ENCODE results near the gene DCBLD2.

The DCBLD2 gene

DNA sequence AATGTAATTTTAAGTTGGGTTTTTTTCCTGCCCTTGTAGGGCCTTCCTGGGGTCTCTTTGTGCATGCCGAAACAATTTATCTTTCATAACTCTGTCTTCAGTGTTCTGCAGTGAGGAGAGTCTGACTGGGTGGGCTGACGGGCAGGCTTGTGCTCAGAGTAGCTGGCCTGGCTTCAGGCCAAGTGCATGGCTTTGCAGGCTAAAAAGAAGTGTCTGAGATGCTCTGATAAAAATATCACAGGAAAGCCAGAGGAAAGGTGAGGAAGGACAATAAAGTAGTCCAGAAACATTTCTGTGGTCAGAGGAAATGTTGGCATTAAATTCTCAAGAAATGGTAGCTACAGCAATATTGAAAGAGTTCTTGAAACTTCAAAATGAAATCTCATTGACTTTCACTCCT is 112.8 kb downstream of the DCBLD2 start:
- DNase-seq = no peak

DNA sequence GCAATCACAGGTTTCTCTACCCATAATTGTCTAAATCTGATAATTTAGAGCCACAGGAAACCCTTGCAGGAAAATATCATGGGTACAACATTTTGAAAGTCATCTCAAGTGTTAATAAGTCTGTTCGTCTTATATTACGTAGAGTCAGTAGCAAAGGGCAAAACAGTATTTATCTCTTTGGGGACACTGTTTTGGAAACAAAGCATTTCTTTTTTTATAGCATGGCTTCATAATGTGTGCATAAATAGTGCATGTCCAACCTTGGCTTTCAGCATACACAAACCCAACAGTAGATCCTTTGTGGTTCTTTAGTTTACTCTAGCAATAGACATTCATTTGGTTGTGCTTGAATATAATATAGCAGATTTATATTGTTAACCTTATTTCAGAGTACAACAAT is 114.3 kb downstream of the DCBLD2 start:
- DNase-seq = no peak

DNA sequence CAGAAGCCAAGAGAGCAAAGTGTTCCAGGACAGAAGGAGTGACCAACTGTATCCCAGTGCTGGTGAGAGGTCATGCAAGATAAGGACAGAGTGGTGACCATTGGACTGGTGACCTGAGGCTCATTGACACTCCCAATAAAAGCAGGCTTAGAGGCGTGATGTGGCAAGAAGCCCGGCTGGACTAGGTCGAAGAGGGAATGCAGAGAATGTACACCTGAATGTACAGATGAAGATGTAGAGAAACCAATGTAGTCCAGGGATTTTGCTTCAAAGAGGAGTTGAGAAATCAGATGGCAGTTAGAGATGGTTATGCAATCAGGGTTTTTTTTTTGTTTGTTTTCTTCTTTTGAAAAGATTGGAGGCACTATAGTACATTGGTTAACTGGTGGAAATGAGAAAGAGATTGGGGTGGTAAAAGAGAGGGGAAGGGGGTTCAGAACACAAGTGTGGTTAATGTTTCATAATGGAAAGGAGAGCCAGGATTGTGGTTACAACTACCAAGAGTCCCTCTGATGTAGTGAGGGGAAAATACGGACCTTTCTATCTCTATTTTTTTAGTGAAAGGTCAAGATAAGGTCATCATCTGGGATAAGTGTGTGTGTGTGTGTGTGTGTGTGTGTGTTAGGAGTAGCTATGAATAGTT is 115.0 kb downstream of the DCBLD2 start:
- DNase-seq = no peak

DNA sequence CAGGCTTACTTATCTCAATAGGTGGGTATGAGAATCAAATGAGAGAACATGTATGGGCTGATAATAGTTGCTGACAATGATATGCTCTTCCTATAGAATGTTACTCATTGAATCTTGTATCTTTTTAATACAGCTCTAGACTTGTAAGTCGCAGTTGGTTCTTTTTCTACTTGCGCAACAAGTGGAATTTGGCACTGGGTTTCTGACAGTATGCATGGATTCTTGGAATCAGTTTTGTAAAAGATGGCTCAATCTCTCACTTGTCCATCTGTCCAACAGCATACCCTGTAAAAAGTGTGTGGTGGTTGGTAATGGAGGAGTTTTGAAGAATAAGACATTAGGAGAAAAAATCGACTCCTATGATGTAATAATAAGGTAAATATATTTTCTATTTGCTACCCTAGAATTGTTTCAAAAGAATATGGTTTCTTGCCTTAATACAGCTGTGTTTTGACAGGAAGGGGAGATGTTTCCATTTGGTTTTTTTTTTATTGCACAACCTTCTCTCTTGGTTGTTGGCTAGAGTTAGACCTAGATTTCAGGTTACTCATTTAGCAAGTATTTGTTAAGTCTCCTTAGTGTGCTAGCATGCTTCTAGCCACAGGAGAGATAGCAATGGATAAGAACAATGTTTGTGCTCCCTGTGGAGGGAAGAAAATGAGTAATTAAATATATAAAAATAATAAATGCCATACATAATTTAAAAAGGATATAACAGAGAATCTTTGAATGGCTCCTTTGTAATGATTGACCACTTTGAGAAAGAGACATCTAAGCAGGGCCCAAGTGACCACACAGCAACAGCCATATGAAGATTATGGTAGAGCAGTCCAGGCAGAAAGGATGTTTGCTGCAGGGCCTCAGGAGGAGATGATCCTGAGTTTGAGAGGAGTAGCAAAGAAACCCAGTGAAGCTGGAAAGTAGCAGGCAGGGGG is 116.6 kb downstream of the DCBLD2 start:
- no peak for DNase-seq

DNA sequence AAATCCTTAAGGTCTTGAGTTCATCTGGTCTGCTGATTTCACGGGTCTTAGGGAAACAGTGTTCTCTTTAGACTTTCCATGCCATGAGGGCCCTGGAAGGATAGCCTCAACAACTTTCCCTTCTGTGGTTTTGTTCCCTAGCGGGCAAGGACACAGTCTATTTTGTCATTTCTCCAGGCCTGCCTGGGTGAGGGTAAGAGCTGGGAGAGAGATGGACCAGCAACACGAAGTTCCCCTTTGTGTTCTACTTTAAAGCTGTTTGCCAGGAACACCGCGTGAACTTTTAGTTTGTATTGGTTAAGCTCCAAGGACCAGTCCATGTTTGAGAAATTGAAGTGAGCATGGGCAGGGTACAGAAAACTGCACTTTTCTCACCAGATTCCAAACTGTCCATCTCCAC is 117.5 kb downstream of the DCBLD2 start:
- DNase-seq = no peak

DNA sequence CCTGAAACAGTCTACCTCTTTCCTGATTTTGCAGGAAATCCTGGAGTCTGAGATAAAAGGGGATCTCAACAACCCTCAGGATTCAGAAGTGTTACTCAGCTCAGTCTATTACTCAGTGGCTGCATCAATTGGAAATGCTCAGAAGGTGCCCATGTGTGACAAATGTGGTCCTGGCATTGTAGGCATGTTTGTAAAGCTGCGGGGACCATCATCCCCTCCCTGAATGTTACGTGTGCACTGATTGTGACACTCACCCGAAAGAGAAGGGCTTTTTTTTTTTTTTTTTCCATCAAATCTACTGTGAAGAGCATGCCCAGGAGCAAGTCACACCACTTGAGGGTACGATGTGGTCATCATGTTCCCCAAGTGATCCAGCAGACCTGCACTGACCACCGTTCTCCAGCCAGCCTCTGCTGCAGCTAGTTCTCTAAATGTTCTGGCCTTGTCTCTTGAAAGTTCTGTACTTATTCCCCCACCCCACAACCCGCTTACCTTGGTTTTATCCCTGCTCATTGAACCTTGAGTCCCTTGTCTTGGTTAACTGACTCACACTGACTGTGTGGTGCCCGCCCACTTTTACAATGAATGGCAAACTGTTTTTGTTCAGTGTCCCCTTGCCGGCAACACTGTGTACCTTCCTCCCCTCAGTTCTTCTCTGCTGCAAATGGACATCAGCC is 118.5 kb downstream of the DCBLD2 start:
- DNase-seq = no peak

DNA sequence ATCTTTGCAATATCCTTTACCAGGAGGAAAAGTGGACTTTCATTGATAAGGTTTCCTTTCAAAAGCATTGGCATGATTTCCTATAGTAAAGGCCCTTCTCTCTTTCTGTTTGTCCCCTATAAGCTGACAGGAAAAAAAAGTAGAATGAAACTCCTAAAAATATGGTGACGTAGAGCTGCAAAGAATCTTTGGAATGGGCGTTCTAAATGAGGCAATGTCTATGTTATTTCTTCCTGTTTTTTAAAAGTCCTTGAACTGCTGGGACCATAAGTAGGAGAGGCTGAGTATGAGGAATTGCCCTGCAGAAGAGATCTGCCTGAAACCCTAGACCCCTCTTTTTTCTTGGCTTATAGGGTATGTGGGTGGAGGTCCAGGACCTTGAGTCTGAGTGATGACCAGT is 121.2 kb downstream of the DCBLD2 start:
- DNase-seq = no peak

DNA sequence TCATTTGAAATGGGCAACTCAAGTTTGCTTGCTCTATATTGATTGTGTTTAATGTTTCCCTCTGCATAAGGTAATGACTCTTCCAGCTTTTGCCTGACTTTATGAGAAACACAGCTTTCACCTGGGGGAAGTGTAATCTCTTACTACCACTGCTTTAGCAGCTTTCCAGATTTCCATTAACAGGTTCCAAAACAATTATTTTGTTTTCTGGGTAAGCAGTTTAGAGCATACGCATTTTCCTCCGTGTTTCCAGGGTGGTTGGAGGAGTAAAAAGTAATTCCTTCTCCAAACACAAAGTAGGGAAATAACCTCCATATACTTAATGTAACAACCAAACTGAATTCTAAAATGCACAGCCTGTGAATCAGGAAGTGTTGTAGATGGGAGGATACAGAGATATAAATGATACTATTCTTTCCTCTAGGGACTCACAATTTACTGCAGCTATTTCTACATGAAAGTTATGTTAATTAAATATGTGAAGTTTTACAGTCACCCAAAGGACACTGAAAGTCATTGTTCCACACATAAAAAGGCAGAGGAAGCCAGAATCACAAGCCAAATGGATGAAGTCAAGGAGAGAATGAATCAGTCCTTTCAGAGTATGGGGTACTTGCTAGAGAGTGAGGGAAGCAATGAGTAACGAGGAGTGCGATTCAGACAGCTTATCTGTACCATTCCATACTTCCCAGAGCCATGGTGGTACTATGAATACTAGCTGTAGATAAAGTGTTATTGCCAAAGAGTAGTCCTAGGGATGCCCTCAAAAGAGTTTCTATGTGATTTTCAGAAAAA is 121.8 kb downstream of the DCBLD2 start:
- DNase-seq = no peak

DNA sequence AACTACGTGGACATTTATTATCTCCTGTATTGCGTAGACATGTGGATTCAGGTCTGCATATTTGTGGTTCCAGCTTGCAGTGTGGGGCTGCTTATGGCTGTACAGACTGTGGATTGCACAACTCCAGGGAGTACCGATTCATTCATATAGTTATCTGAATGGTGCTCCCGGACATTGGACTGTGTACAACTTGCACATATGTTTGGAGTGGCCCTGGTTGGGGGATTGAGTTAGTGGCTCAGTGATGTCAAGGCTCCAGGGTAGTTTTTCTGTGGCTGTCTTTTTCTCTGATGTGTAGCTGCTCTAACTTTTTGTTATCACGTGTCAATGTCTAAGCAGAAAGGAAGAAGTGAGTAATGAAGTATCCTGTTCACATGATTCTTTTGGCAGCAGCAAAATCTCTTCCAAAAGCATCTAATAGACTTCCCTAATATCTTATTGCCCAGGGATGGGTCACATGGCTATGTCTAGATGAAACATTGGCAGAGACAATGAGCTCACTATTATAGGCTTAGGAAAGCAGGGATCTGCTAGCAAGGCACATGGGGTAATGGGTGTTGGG is 122.6 kb downstream of the DCBLD2 start:
- DNase-seq = no peak

DNA sequence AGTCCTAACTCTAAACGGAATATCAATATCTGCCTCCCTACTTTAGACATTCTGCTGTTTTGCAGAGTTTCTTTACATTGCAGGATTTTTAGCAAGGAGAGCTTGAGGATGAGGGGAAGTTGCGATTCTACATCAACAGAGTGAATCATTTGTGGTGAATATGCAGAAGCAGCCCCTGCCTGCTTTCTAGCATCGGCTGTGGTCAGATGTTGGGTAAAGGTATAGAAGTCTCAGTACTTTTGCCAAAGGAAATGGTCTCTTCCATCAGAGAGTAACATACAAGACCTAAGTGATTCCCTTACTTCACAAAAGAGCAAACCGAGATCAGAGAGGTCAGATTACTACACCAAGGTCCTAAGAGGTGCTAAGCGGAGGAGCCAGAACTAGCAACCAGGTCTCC is 123.1 kb downstream of the DCBLD2 start:
- DNase-seq = peak in 1 of 2 donors; percentile 15

DNA sequence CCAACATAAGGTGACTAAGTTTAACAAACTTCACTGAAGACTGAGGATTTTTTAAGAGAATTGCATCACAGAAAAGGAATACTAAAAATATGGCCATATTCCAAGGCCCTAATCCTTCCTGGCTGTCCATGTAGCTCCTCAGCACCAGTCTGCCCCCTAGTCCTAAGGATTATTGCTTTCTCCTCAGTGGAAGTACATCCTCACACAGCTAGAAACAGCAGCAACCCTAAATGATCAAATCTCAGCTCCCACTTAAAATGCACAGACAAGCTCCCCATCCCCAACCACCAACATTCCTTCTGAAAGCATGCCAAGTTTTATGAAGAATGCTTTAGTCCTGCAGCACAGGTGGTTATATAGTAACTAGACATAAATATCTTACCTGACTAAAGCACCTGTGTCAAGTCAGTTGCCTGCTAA is 123.7 kb downstream of the DCBLD2 start:
- no peak for DNase-seq

DNA sequence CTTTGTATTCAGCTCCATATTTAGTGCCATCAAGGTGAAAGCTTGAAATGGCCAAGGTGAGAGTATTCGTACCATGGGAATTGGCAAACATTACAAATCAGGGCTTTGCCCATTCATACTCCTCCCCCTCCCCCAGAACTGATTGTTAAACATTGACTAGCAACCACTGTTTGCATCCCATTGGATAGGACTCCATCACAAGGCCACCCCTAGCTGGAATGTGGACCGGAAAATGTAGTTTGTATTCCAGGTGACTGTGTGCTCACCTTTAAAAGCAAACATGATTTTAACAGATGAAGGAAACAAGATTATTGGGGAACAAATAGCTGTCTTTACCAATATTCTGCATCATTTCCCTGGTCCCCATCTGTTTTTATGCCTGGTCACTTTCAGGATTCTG is 124.2 kb downstream of the DCBLD2 start:
- DNase-seq = no peak

DNA sequence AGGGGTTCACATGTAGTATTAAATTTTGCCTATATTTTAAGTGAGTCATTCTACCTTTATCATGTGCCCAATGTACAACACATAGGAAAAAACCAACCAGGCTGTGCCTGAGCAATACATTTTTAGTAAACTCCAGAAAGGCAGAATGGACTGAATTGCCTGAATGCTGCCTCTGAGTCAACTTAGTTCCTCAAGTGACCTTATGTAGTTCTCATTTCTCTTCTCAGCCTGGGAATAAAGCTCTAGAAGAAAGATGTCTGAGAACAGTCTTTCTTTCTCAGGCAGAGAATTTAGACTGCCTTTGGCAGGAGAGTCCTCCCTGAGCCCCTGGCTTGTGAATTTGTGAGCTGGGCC is 125.4 kb downstream of the DCBLD2 start:
- DNase-seq = no peak

DNA sequence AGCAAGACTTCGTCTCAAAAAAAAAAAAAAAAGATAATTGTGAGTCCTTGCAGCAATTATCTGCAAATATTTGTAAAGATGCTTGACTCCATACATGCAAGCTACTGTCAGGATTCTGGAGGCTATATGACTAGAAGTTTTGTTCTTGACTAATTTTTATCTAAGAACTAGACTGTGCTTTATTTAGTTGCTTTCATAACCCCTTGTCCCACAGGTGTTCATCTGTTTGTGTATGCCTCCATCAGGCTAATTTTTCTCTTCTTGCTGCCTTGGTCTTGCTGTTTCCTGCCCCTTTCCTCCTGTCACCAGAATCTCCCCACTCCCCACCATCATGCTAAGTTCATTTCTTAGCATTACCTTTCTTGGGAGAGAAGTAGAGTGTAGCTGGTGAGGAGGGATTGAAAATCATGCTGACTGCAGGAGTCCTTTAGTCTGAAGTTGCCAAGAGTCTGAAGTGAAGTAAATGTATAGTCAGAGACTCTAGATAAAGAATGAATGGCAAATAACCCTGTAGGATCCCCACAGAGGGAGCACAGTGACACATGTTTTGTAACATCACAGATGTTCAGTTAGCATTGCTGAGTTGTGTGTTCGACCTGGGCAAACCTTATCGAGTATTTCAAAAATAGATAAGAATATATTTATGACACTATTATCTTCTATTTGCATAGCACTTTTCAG is 125.9 kb downstream of the DCBLD2 start:
- DNase-seq = no peak

DNA sequence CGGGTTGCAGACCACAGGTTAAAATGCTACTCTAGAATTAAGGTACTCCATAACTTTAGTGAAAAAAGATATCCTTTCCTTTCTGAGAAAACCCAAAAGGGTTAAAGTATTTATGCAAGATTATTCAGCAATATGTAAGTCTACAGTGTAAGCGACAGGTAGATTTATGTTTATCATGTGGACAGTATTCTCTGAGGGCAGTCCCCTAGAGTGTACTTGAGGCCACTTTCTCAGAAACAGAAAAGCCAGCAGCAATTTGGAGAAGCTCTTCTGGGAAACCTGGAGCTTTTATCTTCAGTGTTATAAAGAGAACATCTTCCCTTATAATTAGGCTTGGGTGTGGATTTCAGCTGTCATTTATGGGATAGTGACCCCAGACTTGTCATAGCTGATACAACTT is 129.5 kb downstream of the DCBLD2 start:
- no peak for DNase-seq

DNA sequence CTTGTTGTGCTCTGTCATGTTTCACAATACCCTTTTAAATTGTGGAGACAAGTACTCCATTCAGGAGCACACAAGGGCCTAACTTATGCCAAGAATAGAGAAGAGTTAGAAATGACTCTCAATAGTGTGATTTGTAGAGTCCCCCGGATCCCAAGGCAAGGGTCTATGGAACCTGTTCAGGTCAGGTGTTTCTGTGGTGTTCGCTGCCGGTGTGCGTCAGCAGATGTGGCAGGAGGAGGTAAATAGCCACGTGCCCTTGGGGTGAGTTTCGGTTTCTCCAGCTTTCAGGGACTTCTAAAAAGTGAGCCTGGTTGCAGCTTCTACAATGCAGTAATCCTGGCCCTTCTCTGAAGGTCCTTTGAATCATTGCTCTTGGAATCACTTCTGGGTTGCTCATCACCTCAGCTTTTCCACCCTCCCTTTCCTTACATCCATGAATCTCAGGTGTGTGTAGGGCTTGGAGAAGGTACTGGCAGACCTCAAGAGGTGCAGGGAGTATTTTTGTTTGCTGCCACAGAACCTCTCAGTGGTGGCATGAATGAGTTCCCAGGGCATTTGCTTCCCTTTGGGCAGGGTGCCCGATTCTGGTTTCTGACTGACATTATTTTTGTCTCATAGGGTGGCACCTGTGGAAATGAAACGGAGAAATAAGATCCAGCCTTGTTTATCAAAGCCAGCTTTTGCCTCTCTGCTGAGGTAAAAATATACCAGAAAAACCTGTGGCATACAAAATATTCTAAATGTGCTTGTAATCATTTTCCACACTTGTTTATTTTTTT is 131.0 kb downstream of the DCBLD2 start:
- DNase-seq = no peak

DNA sequence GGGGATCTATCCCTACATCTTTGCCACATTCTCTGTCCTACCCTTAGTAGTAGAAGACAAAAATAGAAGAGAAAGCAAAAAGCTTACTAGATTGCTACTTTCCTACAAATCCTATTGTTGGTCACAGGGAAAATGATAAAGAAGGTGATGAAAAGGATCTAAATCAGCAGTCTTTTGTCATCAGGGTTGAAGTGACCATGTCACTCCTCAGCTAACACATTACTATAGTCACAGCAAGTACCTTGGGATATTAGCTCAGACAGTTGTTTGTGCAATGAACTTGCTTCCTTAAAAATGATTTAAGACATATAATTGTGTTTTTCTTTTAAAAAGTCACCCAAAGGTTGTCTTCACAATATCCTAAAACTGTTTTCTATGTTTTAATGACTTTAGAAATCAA is 132.0 kb downstream of the DCBLD2 start:
- DNase-seq = no peak

DNA sequence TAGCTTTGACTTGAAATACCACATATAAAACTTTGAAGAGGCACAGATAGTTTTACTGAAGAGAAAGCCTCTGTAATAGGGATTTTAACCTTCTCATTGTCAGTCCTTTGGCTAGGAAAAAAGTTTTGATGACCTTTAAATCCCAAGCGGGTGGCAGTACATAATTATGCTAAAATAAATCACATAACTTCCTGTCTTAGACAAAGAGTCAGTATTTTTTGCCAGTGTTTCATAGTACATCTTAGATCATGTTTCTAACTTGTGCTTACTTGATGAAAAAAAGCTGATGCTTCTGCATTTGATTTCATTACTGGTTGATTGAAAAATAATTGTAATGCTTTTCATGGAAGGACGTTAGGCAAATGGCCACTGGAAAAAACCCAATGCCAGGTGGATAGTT is 132.5 kb downstream of the DCBLD2 start:
- DNase-seq = no peak

DNA sequence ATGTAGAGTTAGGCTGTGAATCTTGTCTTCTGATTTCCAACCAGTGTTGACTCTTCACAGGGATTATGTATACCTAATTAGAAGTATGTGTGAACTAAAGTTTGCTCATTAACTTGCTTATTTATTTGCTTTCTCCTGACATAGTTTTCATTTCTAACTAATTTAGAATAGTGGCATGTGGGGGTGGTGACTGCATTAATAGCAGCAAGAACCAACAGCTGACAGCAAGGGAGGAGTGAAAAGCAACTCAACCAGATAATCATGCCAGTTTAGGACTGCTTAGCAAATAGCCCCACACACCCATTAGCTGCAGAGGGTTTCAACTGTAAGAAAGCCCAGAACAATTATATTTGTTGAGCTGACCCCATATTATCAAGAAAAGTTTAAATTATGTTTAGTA is 134.6 kb downstream of the DCBLD2 start:
- DNase-seq = no peak

DNA sequence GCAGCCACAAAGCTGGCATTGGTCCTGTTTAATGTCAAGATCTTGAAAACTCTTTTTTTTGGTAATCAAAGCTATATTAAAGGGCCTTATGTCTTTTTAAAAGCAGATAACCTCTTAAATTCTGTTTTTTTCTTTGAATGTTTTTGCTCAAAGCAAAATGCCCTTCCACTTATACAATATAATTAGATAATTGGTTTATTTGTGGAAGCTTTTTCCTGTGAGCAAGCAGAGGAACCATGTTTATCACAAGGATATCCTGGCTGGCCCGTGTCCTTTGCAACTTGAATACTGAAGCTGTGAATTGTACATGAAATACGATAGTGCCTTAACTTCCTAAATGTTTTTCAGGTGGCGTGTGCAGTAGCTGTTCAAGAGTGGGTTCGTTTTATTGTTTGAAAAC is 135.8 kb downstream of the DCBLD2 start:
- DNase-seq = no peak

DNA sequence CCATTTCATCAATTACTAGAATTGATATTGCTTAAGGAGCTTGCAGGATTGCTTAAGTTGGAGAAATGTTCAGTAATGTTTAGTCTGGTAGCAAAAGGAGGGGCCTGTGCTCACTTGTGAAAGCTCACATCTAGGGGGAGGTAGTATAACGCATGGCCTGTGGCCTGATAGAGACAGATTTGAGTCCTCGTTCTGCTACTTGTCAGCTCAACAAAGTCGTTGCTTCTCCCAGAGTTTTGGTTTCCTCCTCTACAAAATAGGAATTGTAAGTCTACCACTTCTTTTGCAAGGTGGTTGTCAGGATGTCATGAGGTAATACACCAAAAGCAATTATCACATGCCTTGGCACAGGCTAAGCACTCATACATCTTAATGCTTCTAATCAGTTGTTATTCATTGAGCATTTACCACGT is 137.0 kb downstream of the DCBLD2 start:
- no peak for DNase-seq
